ENCODE data around the gene OR7G1. TPM values are rescaled to one million over a fixed set of nuclear protein-coding genes. Genes with fewer than 3 reads are reported as not detected.

The OR7G1 gene
- total and polyA plus RNA-seq, 2 of the 4 experiments (the other 2 are of a cell fraction) = not detected

- Histone ChIP-seq H2BK5ac (ENCODE audit: low read depth, low read length, poor library complexity, severe bottlenecking) (no peak overlapping the region), H3K4ac (ENCODE audit: low read depth, low read length) (no peak overlapping the region), H3K4me2 (ENCODE audit: low read depth, low read length) (no peak overlapping the region), H4K91ac (ENCODE audit: insufficient read depth, low read depth, low read length) (no peak overlapping the region), H2BK20ac (ENCODE audit: low read depth, low read length) (no peak overlapping the region), H2AFZ (replicated peaks; ENCODE audit: low read length, poor library complexity) (no peak overlapping the region), H3K27me3 (ENCODE audit: control insufficient read depth, insufficient read depth, low read length) (no peaks in the 10 kb centered on the region), H3K79me1 (ENCODE audit: low read depth in 1 of 2, low read length in 2 of 2) (peaks cover 10 to 11% of the 10 kb centered on the region in 2 experiments), H3K23ac (ENCODE audit: low read depth, low read length) (no peak overlapping the region), H3K9me3 (ENCODE audit: control insufficient read depth, insufficient read depth, low read length) (peaks cover 64% of the 10 kb centered on the region), H3K36me3 (ENCODE audit: control insufficient read depth, insufficient read depth, low read length) (peaks cover 66% of the 10 kb centered on the region), H2BK120ac (ENCODE audit: low read depth, low read length) (no peak overlapping the region), H3K18ac (ENCODE audit: low read depth, low read length) (no peak overlapping the region), H3K14ac (replicated peaks; ENCODE audit: low read depth, low read length) (no peak overlapping the region), H4K5ac (ENCODE audit: low read depth, low read length) (no peak overlapping the region), H3K4me1 (ENCODE audit: control insufficient read depth, insufficient read depth, low read length) (no peaks in the 10 kb centered on the region), H2AK5ac (ENCODE audit: low read depth, low read length) (no peak overlapping the region), H3K4me3 (ENCODE audit: insufficient read depth, low read depth, low read length) (no peak overlapping the region), H3K27ac (ENCODE audit: insufficient read depth, low read length) (no peak overlapping the region), H3K9ac (ENCODE audit: low read depth, low read length) (no peak overlapping the region), H4K20me1 (ENCODE audit: insufficient read depth, low read length) (peaks cover 4% of the 10 kb centered on the region), H2BK15ac (ENCODE audit: low read depth, low read length) (no peak overlapping the region), H3K9me1 (ENCODE audit: insufficient read depth, low read length) (no peaks in the 10 kb centered on the region), H4K8ac (ENCODE audit: low read depth in 2 of 2, low read length in 2 of 2) (no peak overlapping the region), H3K56ac (ENCODE audit: extremely low read depth, insufficient read depth, low read length) (no peak overlapping the region), H2AK9ac (replicated peaks; ENCODE audit: low read depth, low read length, poor library complexity) (no peak overlapping the region)
- dilution Hi-C loops (cut with HindIII; ENCODE audit: low sequenced_read_pairs, unreplicated experiment) (no loop called here), intact Hi-C loops (cut with micrococcal nuclease) (no loop called here), in situ Hi-C loops (cut with MboI; ENCODE audit: low sequenced_read_pairs) (no loop called here)
- TF ChIP-seq MAFK (IDR thresholded peaks at IDR 0.05; ENCODE audit: low read depth, low read length) = no peak
- no peak for TF ChIP-seq RCOR1 (IDR thresholded peaks at IDR 0.05; ENCODE audit: insufficient replicate concordance, low read length)
- TF ChIP-seq CEBPB (IDR thresholded peaks at IDR 0.05; ENCODE audit: low read depth, low read length) = no peak
- no peak for TF ChIP-seq BHLHE40 (IDR thresholded peaks at IDR 0.05; ENCODE audit: low read depth, low read length)
- ATAC-seq (ENCODE audit: low read depth) (no peak), DNase-seq (no peak)
- CTCF ChIA-PET = no interaction called here
- POLR2A ChIA-PET (ENCODE audit: unreplicated experiment) = no interaction called here
- 95% methylated on average over 4 of the region's 4 CpGs; no CpG with 5 or more reads in 1 of the 2 experiments for WGBS, 2 experiments (ENCODE audit: extremely low coverage in 2 of 2, insufficient read length in 1 of 2)
- BruUV-seq (replicated peaks) = no TSS peak
Measured at GRCh38 chr19:9155591-9155990, 40.0 kb upstream of the OR7G1 start.
